Measurements from ENCODE around the gene ABCB11.
A peak's percentile ranks its signal among the peaks of the same experiment; 100 is the strongest.

Gene ABCB11

DNA sequence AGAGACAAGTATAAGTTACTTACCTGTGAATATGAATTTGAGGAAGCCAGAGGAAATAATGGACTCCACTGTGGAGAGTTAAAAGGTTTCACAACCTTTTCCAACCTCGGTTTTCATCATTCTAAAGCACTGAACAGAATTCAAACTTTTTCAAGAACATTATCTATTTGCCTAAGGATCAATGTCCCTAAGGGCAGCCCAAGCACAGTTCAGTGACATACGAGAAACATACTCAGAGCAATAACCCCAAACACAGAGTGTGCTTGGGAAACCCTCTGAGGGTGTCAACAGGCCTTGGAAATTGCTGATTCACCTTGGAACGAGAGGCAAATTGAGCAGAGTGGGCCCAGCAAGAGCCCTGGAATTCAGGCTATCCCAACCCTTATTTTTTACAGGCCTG lies at the start of gene ABCB11:
ABCB11 (minus strand) TSS at position 123 of the 400 bp plus-strand sequence. CDS start 13,199 bp downstream, outside the sequence.
- H2AFZ ChIP-seq (ENCODE audit: low read length) = no peak within 1 kb of the TSS
- H3K36me3 ChIP-seq (replicated peaks; ENCODE audit: insufficient read depth, low read length) = no peaks in the 10 kb centered on the region

DNA sequence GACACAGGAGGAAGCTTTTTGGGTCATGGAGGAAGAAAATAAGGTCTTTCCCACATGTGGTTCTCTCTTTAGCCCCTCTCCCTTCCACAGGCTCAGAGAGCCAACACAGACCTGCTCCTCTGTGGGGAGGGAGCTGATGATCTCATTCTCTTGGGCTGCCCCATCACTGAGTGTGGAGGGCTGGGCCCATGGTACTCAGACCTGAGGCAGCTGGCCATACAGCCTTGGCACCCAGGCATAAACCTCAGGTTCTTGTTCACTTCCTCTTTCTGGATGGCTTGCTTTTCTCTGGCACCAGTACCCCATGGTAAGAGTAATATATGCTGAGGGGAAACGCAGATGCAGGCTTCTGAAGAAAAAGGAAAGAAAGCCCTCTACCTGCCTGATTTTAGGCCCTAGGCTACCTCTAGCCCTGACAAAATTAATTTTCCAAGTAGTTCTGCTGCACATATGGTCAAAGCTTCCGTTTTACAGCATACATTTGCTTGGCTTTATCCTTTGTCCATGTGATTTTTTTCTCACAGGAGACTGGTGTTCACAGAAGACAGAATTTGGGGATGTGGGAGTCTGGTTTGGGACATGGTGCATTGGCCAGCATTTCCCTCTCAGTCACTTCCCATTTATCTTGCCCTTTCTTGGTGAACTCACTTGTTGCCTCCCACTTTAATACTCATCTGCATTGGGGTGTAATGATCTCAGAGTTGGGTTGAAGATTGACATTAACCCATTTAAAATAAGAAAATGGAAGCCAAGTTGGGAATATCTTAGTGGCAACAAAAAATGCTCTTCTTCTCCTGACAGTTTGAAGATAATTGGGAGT lies 49.3 kb upstream of the ABCB11 start:
- peak; percentile 44 for DNase-seq
- Histone ChIP-seq H3K4me2 (ENCODE audit: low read depth, low read length) (no peak overlapping the region), H3K36me3 (replicated peaks; ENCODE audit: insufficient read depth, low read length) (no peaks in the 10 kb centered on the region), H3K27ac (ENCODE audit: low read length) (peak overlapping the region; percentile 15; the same call in 1 of the 2 replicates), H2AFZ (ENCODE audit: low read length) (peak overlapping the region; percentile 50; the same call in 1 of the 2 replicates), H3K79me2 (ENCODE audit: low read length) (no peaks in the 10 kb centered on the region), H3K9me3 (replicated peaks; ENCODE audit: insufficient read depth, low read length) (no peaks in the 10 kb centered on the region), H3K4me1 (ENCODE audit: low read length) (peaks cover 4% of the 10 kb centered on the region), H3K9me2 (replicated peaks; ENCODE audit: insufficient read depth, low read length) (no peaks in the 10 kb centered on the region), H3K4me3 (ENCODE audit: low read length) (no peak overlapping the region), H3K9ac (ENCODE audit: low read length) (no peak overlapping the region), H3K27me3 (replicated peaks; ENCODE audit: insufficient read depth, low read length) (no peaks in the 10 kb centered on the region), H3F3A (ENCODE audit: insufficient read depth, low read length) (no peaks in the 10 kb centered on the region), H4K20me1 (ENCODE audit: insufficient read depth, low read length) (no peaks in the 10 kb centered on the region)
- no peak for TF ChIP-seq EZH2phosphoT487 (IDR thresholded peaks at IDR 0.05; ENCODE audit: low read length)
- no peak for TF ChIP-seq EZH2 (optimal IDR thresholded peaks at IDR 0.05; ENCODE audit: low read depth, low read length)
- TF ChIP-seq, protein P1, sequence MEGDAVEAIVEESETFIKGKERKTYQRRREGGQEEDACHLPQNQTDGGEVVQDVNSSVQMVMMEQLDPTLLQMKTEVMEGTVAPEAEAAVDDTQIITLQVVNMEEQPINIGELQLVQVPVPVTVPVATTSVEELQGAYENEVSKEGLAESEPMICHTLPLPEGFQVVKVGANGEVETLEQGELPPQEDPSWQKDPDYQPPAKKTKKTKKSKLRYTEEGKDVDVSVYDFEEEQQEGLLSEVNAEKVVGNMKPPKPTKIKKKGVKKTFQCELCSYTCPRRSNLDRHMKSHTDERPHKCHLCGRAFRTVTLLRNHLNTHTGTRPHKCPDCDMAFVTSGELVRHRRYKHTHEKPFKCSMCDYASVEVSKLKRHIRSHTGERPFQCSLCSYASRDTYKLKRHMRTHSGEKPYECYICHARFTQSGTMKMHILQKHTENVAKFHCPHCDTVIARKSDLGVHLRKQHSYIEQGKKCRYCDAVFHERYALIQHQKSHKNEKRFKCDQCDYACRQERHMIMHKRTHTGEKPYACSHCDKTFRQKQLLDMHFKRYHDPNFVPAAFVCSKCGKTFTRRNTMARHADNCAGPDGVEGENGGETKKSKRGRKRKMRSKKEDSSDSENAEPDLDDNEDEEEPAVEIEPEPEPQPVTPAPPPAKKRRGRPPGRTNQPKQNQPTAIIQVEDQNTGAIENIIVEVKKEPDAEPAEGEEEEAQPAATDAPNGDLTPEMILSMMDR (IDR thresholded peaks at IDR 0.05; ENCODE audit: low read length) = no peak

More for the DNA sequence above, at the start of gene ABCB11:
- Histone ChIP-seq H3K27me3 (replicated peaks; ENCODE audit: insufficient read depth, low read length) (no peaks in the 10 kb centered on the region), H3K9me3 (replicated peaks; ENCODE audit: insufficient read depth, low read length) (no peaks in the 10 kb centered on the region), H4K20me1 (ENCODE audit: insufficient read depth, low read length) (no peaks in the 10 kb centered on the region), H3K4me1 (ENCODE audit: low read length) (no peaks in the 10 kb centered on the region), H3K27ac (ENCODE audit: low read length) (no peak within 1 kb of the TSS), H3K4me2 (ENCODE audit: low read depth, low read length) (no peak within 1 kb of the TSS), H3K9ac (ENCODE audit: low read length) (no peak within 1 kb of the TSS), H3K9me2 (replicated peaks; ENCODE audit: insufficient read depth, low read length) (no peaks in the 10 kb centered on the region), H3K4me3 (ENCODE audit: low read length) (no peak within 1 kb of the TSS), H3K79me2 (ENCODE audit: low read length) (no peaks in the 10 kb centered on the region), H3F3A (ENCODE audit: insufficient read depth, low read length) (no peaks in the 10 kb centered on the region)
- no peak for TF ChIP-seq EZH2 (optimal IDR thresholded peaks at IDR 0.05; ENCODE audit: low read depth, low read length)
- no peak for TF ChIP-seq EZH2phosphoT487 (IDR thresholded peaks at IDR 0.05; ENCODE audit: low read length)
- TF ChIP-seq, protein P1 (IDR thresholded peaks at IDR 0.05; ENCODE audit: low read length) = no peak
- DNase-seq = no peak

DNA sequence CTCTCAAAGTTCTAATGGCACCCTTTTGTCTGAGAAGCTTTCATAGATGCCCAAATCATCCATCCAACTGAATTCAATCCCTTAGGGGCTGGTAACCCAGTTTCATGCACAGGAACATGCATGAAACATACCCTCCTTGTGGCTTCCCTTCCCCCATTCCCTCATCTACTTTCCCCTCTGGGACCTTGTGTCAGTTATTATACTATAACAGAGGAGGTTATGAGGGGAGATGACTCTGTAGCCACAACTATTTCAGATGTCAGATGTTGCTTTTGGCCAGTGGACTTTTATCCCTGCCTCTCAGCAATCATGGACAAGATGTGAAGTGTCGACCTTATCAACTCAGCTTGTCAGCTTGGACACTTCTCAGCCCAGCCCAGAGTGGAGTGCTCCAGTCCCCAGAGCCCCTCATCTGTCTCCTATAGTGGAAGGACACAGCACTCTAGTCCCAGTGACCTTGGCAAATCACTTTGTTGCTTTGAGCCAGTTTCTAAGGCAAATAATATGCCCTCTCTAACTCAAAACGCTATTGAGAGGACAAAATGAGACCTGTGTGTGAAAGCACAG lies 46.6 kb upstream of the ABCB11 start:
- H3K9ac ChIP-seq (ENCODE audit: low read length) = no peak overlapping the region
- no peaks in the 10 kb centered on the region for H3K9me2 ChIP-seq (replicated peaks; ENCODE audit: insufficient read depth, low read length)
- H2AFZ ChIP-seq (ENCODE audit: low read length) = no peak overlapping the region
- H3K36me3 ChIP-seq (replicated peaks; ENCODE audit: insufficient read depth, low read length) = no peaks in the 10 kb centered on the region
- H4K20me1 ChIP-seq (ENCODE audit: insufficient read depth, low read length) = no peaks in the 10 kb centered on the region
- H3K27me3 ChIP-seq (replicated peaks; ENCODE audit: insufficient read depth, low read length) = no peaks in the 10 kb centered on the region
- DNase-seq = no peak
- H3K4me3 ChIP-seq (ENCODE audit: low read length) = no peak overlapping the region
- peaks cover 11% of the 10 kb centered on the region for H3K4me1 ChIP-seq (ENCODE audit: low read length)
- no peaks in the 10 kb centered on the region for H3K79me2 ChIP-seq (ENCODE audit: low read length)
- H3K9me3 ChIP-seq (replicated peaks; ENCODE audit: insufficient read depth, low read length) = no peaks in the 10 kb centered on the region
- H3K4me2 ChIP-seq (ENCODE audit: low read depth, low read length) = no peak overlapping the region
- TF ChIP-seq EZH2phosphoT487 (IDR thresholded peaks at IDR 0.05; ENCODE audit: low read length) (no peak), EZH2 (optimal IDR thresholded peaks at IDR 0.05; ENCODE audit: low read depth, low read length) (no peak)
- TF ChIP-seq, protein P1 (IDR thresholded peaks at IDR 0.05; ENCODE audit: low read length) = no peak
- H3F3A ChIP-seq (ENCODE audit: insufficient read depth, low read length) = 0 out of 2 replicates have a peak, but pooled peaks cover 4% of the 10 kb centered on the region
- no peak overlapping the region for H3K27ac ChIP-seq (ENCODE audit: low read length)
